GM18868 (cell line): Measurements from ENCODE around the gene UTP25.
"Not testable (repeated sequence)": the region's sequence is repeated elsewhere in the genome, so short reads cannot be mapped to it uniquely, and the experiment has no call there.

ENCODE experiments used
- ATAC-seq: cut with Tn5 transposase; IDR thresholded peaks from one replicate; pipeline ENCODE4 v1.9.1; 2021; ENCODE audit warnings: mild to moderate bottlenecking, moderate library complexity; ENCODE audit not compliant: unreplicated experiment

The UTP25 gene

DNA sequence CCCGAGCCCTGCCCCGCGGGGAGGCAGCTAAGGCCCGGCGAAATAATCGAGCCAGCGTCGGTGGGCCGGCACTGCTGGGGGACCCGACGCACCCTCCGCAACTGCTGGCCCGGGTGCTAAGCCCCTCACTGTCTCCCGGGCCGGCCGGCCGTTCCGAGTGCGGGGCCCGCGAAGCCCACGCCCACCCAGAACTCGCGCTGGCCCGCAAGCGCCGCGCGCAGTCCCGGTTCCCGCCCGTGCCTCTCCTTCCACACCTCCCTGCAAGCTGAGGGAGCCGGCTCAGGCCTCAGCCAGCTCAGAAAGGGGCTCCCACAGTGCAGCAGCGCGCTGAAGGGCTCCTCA, 61.3 kb downstream of the UTP25 start:
- no peak for ATAC-seq

GRCh38 chr1:209890641-209891330, 63.0 kb downstream of the UTP25 start:
- no peak for ATAC-seq

DNA sequence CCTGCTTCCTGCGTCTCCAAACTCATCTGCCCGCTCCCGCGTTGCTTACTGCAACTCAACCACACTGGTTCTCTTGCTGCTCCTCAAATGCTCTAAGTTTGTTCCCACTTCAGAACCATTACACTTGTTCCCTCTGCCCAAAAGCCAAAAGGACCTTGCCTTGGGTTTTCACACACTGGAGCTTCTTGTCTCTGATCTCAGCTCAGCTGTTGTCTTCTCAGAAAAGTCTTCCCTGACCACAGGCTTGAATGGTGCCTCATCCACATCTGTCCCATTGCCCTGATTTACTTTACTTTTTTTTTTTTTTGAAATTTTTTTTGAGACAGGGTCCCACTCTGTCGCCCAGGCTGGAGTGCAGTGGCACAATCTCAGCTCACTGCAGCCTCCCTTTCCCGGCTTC, 66.0 kb downstream of the UTP25 start:
- no peak for ATAC-seq

DNA sequence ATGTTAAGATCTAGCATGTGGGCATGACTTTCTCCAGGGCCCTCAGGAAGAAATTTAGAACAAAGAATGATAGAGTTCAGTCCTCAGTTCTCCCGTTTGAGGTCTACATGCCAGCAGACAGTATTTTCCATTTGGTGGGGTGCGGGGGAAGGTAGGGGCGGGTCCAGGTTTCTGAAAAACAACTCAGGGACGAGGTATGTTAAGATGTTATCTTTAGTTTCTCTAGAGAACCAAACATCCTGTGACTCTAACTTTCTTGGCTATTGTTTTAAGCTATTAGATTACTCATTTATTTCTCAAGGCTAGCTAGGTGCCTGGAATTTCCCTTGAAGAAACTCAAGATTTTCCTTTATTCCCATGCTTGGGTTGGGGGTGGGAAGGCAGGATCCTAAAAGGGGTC, 67.9 kb downstream of the UTP25 start:
- ATAC-seq, result no peak

- ATAC-seq, result no peak
Measured at GRCh38 chr1:209896346-209896745, 68.6 kb downstream of the UTP25 start.

DNA sequence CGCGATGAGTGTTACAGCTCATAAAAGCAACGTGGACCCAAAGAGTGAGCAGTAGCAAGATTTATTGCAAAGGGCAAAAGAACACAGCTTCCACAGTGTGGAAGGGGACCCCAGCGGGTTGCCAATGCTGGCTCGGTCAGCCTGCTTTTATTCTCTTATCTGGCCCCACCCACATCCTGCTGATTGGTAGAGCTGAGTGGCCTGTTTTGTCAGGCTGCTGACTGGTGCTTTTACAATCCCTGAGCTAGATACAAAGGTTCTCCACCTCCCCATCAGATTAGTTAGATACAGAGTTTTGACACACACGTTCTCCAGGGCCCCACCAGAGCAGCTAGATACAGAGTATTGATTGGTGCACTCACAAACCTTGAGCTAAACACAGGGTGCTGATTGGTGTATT, 70.5 kb downstream of the UTP25 start:
- ATAC-seq, result not testable (repeated sequence)

DNA sequence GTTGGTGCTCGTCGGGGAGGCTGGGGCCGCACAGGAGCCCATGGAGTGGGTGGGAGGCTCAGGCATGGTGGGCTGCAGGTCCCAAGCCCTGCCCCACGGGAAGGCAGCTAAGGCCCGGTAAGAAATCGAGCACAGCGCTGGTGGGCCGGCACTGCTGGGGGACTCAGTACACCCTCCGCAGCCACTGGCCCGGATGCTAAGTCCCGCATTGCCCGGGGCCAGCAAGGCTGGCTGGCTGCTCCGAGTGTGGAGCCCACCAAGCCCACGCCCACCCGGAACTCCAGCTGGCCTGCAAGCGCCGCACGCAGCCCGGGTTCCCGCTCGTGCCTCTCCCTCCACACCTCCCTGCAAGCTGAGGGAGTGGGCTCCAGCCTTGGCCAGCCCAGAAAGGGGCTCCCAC, 71.1 kb downstream of the UTP25 start:
- not testable (repeated sequence) for ATAC-seq

DNA sequence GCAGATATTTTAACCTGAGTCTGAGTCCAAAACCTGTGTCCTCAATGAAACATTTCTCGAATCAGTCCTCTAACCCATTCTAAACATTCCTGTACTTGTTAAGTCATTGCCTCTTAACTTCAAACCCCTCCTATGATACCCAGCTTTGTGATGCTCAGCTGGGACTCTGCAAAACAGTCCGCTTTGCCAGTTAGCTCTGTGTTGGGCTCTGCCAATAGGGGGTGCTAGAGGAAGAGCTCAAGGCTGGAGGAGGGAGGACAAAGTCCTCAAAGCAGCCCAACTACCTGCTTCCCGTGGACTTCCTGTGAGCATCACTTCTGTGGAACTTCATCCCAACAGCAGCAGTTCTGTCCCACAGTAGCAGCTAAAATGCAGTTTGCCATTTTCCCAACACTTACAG, 72.2 kb downstream of the UTP25 start:
- no peak for ATAC-seq

GRCh38 chr1:209900734-209901133, 73.0 kb downstream of the UTP25 start:
- ATAC-seq, result no peak

DNA sequence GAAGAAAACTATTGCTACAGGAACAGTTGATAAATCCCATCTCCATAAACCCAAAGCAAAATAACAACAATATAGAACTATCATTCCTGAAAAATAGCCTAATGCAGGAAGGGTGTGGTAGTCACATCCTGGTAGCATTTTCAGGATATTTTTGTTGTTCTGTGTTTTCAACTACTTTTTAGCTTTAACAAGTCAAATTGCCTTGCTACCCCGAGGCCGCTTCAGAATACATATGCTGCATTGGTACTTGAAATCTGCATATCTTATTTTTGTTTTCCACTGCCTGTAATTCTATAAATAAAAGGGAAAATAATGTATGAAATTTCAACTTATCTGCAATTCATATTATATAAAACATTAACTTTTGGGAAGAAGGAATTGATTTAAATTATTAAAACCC, 73.4 kb downstream of the UTP25 start:
- no peak for ATAC-seq

DNA sequence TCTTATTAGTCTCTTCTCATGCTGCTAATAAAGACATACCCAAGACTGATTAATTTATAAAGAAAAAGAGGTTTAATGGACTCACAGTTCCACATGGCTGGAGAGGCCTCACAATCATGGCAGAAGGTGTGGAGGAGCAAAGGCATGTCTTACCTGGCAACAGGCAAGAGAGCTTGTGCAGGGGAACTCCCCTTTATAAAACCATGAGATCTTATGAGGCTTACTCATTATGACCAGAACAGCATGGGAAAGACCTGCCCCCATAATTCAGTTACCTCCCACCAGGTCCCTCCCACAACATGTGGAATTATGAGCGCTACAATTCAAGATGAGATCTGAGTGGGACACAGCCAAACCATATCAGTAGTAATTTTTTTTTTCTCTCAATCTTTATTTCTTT, 77.0 kb downstream of the UTP25 start:
- ATAC-seq, result not testable (repeated sequence)
